ENCODE data around the gene LILRB1. TPM values are rescaled to one million over a fixed set of nuclear protein-coding genes. Genes with fewer than 3 reads are reported as not detected.

Gene LILRB1
- total RNA-seq, 1 donor from 2014 or later, result 2.2 TPM

GRCh38 chr19:54661846-54662481, 31.7 kb downstream of the LILRB1 start:
- DNase-seq (ENCODE audit: extremely low spot score in 2 of 2), result no peak
- TF ChIP-seq POLR2A (IDR thresholded peaks at IDR 0.05) (no peak), POLR2AphosphoS5 (IDR thresholded peaks at IDR 0.05; ENCODE audit: insufficient read depth in 1 of 2, low read depth in 1 of 2) (no peak)
- TF ChIP-seq, protein P1, sequence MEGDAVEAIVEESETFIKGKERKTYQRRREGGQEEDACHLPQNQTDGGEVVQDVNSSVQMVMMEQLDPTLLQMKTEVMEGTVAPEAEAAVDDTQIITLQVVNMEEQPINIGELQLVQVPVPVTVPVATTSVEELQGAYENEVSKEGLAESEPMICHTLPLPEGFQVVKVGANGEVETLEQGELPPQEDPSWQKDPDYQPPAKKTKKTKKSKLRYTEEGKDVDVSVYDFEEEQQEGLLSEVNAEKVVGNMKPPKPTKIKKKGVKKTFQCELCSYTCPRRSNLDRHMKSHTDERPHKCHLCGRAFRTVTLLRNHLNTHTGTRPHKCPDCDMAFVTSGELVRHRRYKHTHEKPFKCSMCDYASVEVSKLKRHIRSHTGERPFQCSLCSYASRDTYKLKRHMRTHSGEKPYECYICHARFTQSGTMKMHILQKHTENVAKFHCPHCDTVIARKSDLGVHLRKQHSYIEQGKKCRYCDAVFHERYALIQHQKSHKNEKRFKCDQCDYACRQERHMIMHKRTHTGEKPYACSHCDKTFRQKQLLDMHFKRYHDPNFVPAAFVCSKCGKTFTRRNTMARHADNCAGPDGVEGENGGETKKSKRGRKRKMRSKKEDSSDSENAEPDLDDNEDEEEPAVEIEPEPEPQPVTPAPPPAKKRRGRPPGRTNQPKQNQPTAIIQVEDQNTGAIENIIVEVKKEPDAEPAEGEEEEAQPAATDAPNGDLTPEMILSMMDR (IDR thresholded peaks at IDR 0.05), result no peak
- H3K27ac ChIP-seq, result no peak overlapping the region
- H3K4me1 ChIP-seq, result no peaks in the 10 kb centered on the region
- no peaks in the 10 kb centered on the region for H3K36me3 ChIP-seq
- no peaks in the 10 kb centered on the region for H3K9me3 ChIP-seq
- H3K4me3 ChIP-seq, result no peak overlapping the region
- no peaks in the 10 kb centered on the region for H3K27me3 ChIP-seq
- intact Hi-C loops (cut with DNase I), result loop anchor here (10.0 kb wide), 1 partner anchor 177 kb away; no protein-coding TSS in a partner anchor

GRCh38 chr19:54662730-54663129, 32.4 kb downstream of the LILRB1 start, which contains the start of gene LILRB4:
LILRB4 (plus strand) TSS chr19:54662985; CDS start chr19:54663034, 49 bp downstream.
- Histone ChIP-seq H3K4me3 (no peak within 1 kb of the TSS), H3K9me3 (no peaks in the 10 kb centered on the region), H3K36me3 (no peaks in the 10 kb centered on the region), H3K27ac (no peak within 1 kb of the TSS), H3K4me1 (no peaks in the 10 kb centered on the region), H3K27me3 (no peaks in the 10 kb centered on the region)
- TF ChIP-seq POLR2AphosphoS5 (IDR thresholded peaks at IDR 0.05; ENCODE audit: insufficient read depth in 1 of 2, low read depth in 1 of 2) (no peak), POLR2A (IDR thresholded peaks at IDR 0.05) (no peak)
- TF ChIP-seq, protein P1 (IDR thresholded peaks at IDR 0.05), result no peak
- DNase-seq (ENCODE audit: extremely low spot score in 2 of 2), result no peak
- intact Hi-C loops (cut with DNase I), result loop anchor here (10.0 kb wide), 1 partner anchor 178 kb away; no protein-coding TSS in a partner anchor

- no peak for DNase-seq (ENCODE audit: extremely low spot score in 2 of 2)
- intact Hi-C loops (cut with DNase I), result loop anchor here (10.0 kb wide), 1 partner anchor 181 kb away; no protein-coding TSS in a partner anchor
- Histone ChIP-seq H3K4me1 (no peaks in the 10 kb centered on the region), H3K27me3 (no peaks in the 10 kb centered on the region), H3K27ac (no peak overlapping the region), H3K4me3 (no peak overlapping the region), H3K9me3 (no peaks in the 10 kb centered on the region), H3K36me3 (no peaks in the 10 kb centered on the region)
- no peak for TF ChIP-seq POLR2AphosphoS5 (IDR thresholded peaks at IDR 0.05; ENCODE audit: insufficient read depth in 1 of 2, low read depth in 1 of 2)
- TF ChIP-seq, protein P1 (IDR thresholded peaks at IDR 0.05), result no peak
- no peak for TF ChIP-seq POLR2A (IDR thresholded peaks at IDR 0.05)
Observed at GRCh38 chr19:54665530-54665929, 35.2 kb downstream of the LILRB1 start.

GRCh38 chr19:54667217-54667616, 36.9 kb downstream of the LILRB1 start:
- DNase-seq (ENCODE audit: extremely low spot score in 2 of 2), result no peak
- Histone ChIP-seq H3K27ac (no peak overlapping the region), H3K9me3 (no peaks in the 10 kb centered on the region), H3K4me1 (no peaks in the 10 kb centered on the region), H3K4me3 (no peak overlapping the region), H3K36me3 (no peaks in the 10 kb centered on the region), H3K27me3 (no peaks in the 10 kb centered on the region)
- TF ChIP-seq POLR2A (IDR thresholded peaks at IDR 0.05) (no peak), POLR2AphosphoS5 (IDR thresholded peaks at IDR 0.05; ENCODE audit: insufficient read depth in 1 of 2, low read depth in 1 of 2) (no peak)
- TF ChIP-seq, protein P1 (IDR thresholded peaks at IDR 0.05), result no peak
- intact Hi-C loops (cut with DNase I), result loop anchor here (10.0 kb wide), 1 partner anchor 182 kb away; no protein-coding TSS in a partner anchor

DNA sequence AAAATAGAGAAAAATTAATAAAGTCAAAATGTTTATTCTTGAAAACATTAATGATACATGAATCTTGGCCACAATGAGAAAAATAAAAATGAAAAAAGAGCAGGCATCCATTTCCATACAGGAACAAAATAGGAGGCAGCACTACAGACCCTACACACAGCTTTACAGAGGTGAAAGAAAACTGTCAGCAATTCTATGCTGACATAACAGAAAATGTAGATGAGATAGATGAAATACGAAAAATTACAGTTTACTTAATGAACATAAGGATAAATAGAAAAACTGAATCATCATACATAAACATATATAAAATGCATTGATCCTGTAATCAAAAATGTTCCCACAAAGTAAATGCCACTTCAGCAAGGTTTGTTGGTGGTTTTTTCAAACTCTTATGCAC, 38.1 kb downstream of the LILRB1 start:
- intact Hi-C loops (cut with DNase I), result loop anchor here (10.0 kb wide), 1 partner anchor 184 kb away; no protein-coding TSS in a partner anchor
- no peak for TF ChIP-seq POLR2A (IDR thresholded peaks at IDR 0.05)
- no peak for TF ChIP-seq POLR2AphosphoS5 (IDR thresholded peaks at IDR 0.05; ENCODE audit: insufficient read depth in 1 of 2, low read depth in 1 of 2)
- TF ChIP-seq, protein P1 (IDR thresholded peaks at IDR 0.05), result no peak
- Histone ChIP-seq H3K27me3 (no peaks in the 10 kb centered on the region), H3K36me3 (no peaks in the 10 kb centered on the region), H3K9me3 (no peaks in the 10 kb centered on the region), H3K27ac (no peak overlapping the region), H3K4me1 (no peaks in the 10 kb centered on the region), H3K4me3 (no peak overlapping the region)
- DNase-seq (ENCODE audit: extremely low spot score in 2 of 2), result no peak

Measured in vagina (tissue), 2 donors.